GM23338 (cell line): Measurements from ENCODE around the gene MKLN1. TPM values are rescaled to one million over a fixed set of nuclear protein-coding genes. Genes with fewer than 3 reads are reported as not detected.

Experiments used
- ATAC-seq: fragments of 200-7000 bp; cut with Tn5 transposase; 3 replicates; pipeline ENCODE4 v1.9.1; 2020
- DNase-seq: peaks from one replicate; pipeline ENCODE4 v3.0.0-alpha.2; 2015; ENCODE audit warnings: low spot score
- H2AFZ ChIP-seq: fragments of 200-600 bp; sonication (generic); 2 replicates; pipeline ENCODE4 v1.8.0; 2016; ENCODE audit warnings: antibody characterized with exemption, mild to moderate bottlenecking, moderate library complexity
- H3F3A ChIP-seq: fragments of 200-600 bp; sonication (generic); replicated peaks from 2 replicates; pipeline ENCODE4 v1.8.0; 2017; ENCODE audit warnings: antibody characterized with exemption, mixed run types, low read depth
- H3K27ac ChIP-seq: fragments of 200-600 bp; sonication (generic); 2 replicates; pipeline ENCODE4 v1.6.1; 2016; ENCODE audit warnings: low read depth
- H3K27me3 ChIP-seq: fragments of 200-600 bp; sonication (generic); 2 replicates; pipeline ENCODE4 v1.8.0; 2016; ENCODE audit warnings: mild to moderate bottlenecking, mixed run types, moderate library complexity; ENCODE audit not compliant: insufficient read depth
- H3K36me3 ChIP-seq: fragments of 200-600 bp; sonication (generic); 2 replicates; pipeline ENCODE4 v1.8.0; 2016; ENCODE audit warnings: mild to moderate bottlenecking; ENCODE audit not compliant: insufficient read depth
- H3K4me1 ChIP-seq: fragments of 200-600 bp; sonication (generic); 2 replicates; pipeline ENCODE4 v1.8.0; 2016; ENCODE audit warnings: mild to moderate bottlenecking, moderate library complexity; ENCODE audit not compliant: insufficient read depth
- H3K4me2 ChIP-seq: fragments of 200-600 bp; sonication (generic); 2 replicates; pipeline ENCODE4 v1.7.1; 2017; ENCODE audit warnings: mixed run types
- H3K4me3 ChIP-seq: fragments of 200-600 bp; sonication (generic); 2 replicates; pipeline ENCODE4 v1.6.1; 2016; ENCODE audit warnings: mixed run types
- H3K79me2 ChIP-seq: fragments of 200-600 bp; sonication (generic); replicated peaks from 2 replicates; pipeline ENCODE4 v1.8.0; 2017; ENCODE audit warnings: mild to moderate bottlenecking; ENCODE audit not compliant: insufficient read depth
- H3K9me2 ChIP-seq: fragments of 200-600 bp; sonication (generic); 2 replicates; pipeline ENCODE4 v1.8.0; 2017; ENCODE audit not compliant: insufficient read depth
- H4K20me1 ChIP-seq: fragments of 200-600 bp; sonication (generic); replicated peaks from 2 replicates; pipeline ENCODE4 v1.8.0; 2017; ENCODE audit warnings: mild to moderate bottlenecking; ENCODE audit not compliant: insufficient read depth
- H3K27ac Mint-ChIP-seq: 2 replicates; pipeline ENCODE4 v1.8.0; 2020; ENCODE audit warnings: inconsistent platforms, mild to moderate bottlenecking, moderate library complexity, mixed read lengths
- H3K27me3 Mint-ChIP-seq: 3 replicates; pipeline ENCODE4 v1.8.0; 2022; ENCODE audit warnings: low read depth, mild to moderate bottlenecking, moderate library complexity, mixed read lengths, inconsistent platforms; ENCODE audit not compliant: insufficient read depth, poor library complexity
- H3K36me3 Mint-ChIP-seq: 3 replicates; pipeline ENCODE4 v1.8.0; 2021; ENCODE audit warnings: low read depth, mild to moderate bottlenecking, inconsistent platforms, moderate library complexity, mixed read lengths
- H3K4me1 Mint-ChIP-seq: 3 replicates; pipeline ENCODE4 v1.8.0; 2020; ENCODE audit warnings: mild to moderate bottlenecking, inconsistent platforms, mixed read lengths
- H3K4me3 Mint-ChIP-seq: 3 replicates; pipeline ENCODE4 v1.8.0; 2021; ENCODE audit warnings: moderate library complexity, mild to moderate bottlenecking, inconsistent platforms, mixed read lengths
- H3K9me3 Mint-ChIP-seq: 3 replicates; pipeline ENCODE4 v1.8.0; 2020; ENCODE audit warnings: moderate library complexity, mild to moderate bottlenecking, inconsistent platforms, mixed read lengths
- CREB1 ChIP-seq: fragments of 250-450 bp; sonication (Bioruptor Pico); IDR thresholded peaks from 2 replicates; pipeline ENCODE4 v1.5.0; 2020; ENCODE audit warnings: low read depth, mild to moderate bottlenecking, moderate library complexity
- ETS1 ChIP-seq: IDR thresholded peaks from 2 replicates; pipeline ENCODE4 v1.6.1; 2016; ENCODE audit warnings: antibody characterized with exemption
- EZH2phosphoT487 ChIP-seq: fragments of 200-600 bp; sonication (generic); IDR thresholded peaks from one replicate; pipeline ENCODE4 v1.8.1; 2018; ENCODE audit warnings: antibody characterized with exemption; ENCODE audit not compliant: unreplicated experiment
- NANOG ChIP-seq: IDR thresholded peaks from 2 replicates; pipeline ENCODE4 v1.6.1; 2016; ENCODE audit warnings: antibody characterized with exemption, borderline replicate concordance
- STAT1 ChIP-seq: IDR thresholded peaks from one replicate; pipeline ENCODE4 v1.6.1; 2016; ENCODE audit warnings: antibody characterized with exemption; ENCODE audit not compliant: unreplicated experiment
- polyA plus RNA-seq: library from polyadenylated mRNA; unstranded; fragments of >200 nt; fragmentation: Nextera tagmentation; extraction: Ambion mirVana; gene quantifications from 2 replicates; pipeline ENCODE4 v1.2.1, GENCODE V29; 2016
- total RNA-seq: library from RNA; depleted of rRNA; stranded (reverse); fragments of >200 nt; shearing (Covaris generic); gene quantifications from 2 replicates; pipeline ENCODE4 v1.2.3, GENCODE V29; 2014
- TF ChIP-seq, protein P1 (sequence below): fragments of 250-450 bp; sonication (Bioruptor Pico); IDR thresholded peaks from 2 replicates; pipeline ENCODE4 v1.5.0; 2020; ENCODE audit warnings: mild to moderate bottlenecking, moderate library complexity

Gene MKLN1
- total and polyA plus RNA-seq, 2 experiments from 2014 or later, result 25.3 to 46.5 TPM

- TF ChIP-seq, protein P1, sequence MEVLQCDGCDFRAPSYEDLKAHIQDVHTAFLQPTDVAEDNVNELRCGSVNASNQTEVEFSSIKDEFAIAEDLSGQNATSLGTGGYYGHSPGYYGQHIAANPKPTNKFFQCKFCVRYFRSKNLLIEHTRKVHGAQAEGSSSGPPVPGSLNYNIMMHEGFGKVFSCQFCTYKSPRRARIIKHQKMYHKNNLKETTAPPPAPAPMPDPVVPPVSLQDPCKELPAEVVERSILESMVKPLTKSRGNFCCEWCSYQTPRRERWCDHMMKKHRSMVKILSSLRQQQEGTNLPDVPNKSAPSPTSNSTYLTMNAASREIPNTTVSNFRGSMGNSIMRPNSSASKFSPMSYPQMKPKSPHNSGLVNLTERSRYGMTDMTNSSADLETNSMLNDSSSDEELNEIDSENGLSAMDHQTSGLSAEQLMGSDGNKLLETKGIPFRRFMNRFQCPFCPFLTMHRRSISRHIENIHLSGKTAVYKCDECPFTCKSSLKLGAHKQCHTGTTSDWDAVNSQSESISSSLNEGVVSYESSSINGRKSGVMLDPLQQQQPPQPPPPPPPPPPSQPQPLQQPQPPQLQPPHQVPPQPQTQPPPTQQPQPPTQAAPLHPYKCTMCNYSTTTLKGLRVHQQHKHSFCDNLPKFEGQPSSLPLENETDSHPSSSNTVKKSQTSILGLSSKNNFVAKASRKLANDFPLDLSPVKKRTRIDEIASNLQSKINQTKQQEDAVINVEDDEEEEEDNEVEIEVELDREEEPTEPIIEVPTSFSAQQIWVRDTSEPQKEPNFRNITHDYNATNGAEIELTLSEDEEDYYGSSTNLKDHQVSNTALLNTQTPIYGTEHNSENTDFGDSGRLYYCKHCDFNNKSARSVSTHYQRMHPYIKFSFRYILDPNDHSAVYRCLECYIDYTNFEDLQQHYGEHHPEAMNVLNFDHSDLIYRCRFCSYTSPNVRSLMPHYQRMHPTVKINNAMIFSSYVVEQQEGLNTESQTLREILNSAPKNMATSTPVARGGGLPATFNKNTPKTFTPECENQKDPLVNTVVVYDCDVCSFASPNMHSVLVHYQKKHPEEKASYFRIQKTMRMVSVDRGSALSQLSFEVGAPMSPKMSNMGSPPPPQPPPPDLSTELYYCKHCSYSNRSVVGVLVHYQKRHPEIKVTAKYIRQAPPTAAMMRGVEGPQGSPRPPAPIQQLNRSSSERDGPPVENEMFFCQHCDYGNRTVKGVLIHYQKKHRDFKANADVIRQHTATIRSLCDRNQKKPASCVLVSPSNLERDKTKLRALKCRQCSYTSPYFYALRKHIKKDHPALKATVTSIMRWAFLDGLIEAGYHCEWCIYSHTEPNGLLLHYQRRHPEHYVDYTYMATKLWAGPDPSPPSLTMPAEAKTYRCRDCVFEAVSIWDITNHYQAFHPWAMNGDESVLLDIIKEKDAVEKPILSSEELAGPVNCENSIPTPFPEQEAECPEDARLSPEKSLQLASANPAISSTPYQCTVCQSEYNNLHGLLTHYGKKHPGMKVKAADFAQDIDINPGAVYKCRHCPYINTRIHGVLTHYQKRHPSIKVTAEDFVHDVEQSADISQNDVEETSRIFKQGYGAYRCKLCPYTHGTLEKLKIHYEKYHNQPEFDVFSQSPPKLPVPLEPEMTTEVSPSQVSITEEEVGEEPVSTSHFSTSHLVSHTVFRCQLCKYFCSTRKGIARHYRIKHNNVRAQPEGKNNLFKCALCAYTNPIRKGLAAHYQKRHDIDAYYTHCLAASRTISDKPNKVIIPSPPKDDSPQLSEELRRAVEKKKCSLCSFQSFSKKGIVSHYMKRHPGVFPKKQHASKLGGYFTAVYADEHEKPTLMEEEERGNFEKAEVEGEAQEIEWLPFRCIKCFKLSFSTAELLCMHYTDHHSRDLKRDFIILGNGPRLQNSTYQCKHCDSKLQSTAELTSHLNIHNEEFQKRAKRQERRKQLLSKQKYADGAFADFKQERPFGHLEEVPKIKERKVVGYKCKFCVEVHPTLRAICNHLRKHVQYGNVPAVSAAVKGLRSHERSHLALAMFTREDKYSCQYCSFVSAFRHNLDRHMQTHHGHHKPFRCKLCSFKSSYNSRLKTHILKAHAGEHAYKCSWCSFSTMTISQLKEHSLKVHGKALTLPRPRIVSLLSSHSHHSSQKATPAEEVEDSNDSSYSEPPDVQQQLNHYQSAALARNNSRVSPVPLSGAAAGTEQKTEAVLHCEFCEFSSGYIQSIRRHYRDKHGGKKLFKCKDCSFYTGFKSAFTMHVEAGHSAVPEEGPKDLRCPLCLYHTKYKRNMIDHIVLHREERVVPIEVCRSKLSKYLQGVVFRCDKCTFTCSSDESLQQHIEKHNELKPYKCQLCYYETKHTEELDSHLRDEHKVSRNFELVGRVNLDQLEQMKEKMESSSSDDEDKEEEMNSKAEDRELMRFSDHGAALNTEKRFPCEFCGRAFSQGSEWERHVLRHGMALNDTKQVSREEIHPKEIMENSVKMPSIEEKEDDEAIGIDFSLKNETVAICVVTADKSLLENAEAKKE (CRISPR knock-in tag), result no peak
- no peak for TF ChIP-seq STAT1
These were observed 15.3 kb downstream of the MKLN1 start (continued) for GRCh38 chr7:131342864-131343442.

- H2AFZ ChIP-seq, result no peak overlapping the region
- no peaks in the 10 kb centered on the region for H3K36me3 ChIP-seq
- H3K9me2 ChIP-seq, result no peaks in the 10 kb centered on the region
- peaks cover 9% of the 10 kb centered on the region; the same call in 1 of the 2 replicates for H4K20me1 ChIP-seq
- Mint-ChIP-seq H3K36me3 (peaks cover 16% of the 10 kb centered on the region; the same call in 2 of the 3 replicates), H3K27ac (peak overlapping the region; percentile 93), H3K4me1 (peaks cover 41% of the 10 kb centered on the region), H3K9me3 (no peaks in the 10 kb centered on the region), H3K27me3 (peaks cover 1% of the 10 kb centered on the region), H3K4me3 (peak overlapping the region; percentile 50)
- H3K4me2 ChIP-seq, result peak overlapping the region; percentile 41
- H3K4me1 ChIP-seq, result peaks cover 51% of the 10 kb centered on the region
- no peaks in the 10 kb centered on the region for H3K27me3 ChIP-seq
- peak; percentile 80 for DNase-seq
- no peaks in the 10 kb centered on the region; the same call in 1 of the 2 replicates for H3F3A ChIP-seq
- peak overlapping the region; percentile 26 for H3K4me3 ChIP-seq
- TF ChIP-seq EZH2phosphoT487, result no peak
- TF ChIP-seq ETS1, result no peak
- TF ChIP-seq, protein P1 (CRISPR knock-in tag), result peak; percentile 93
- TF ChIP-seq CREB1 (CRISPR knock-in tag), result 0 out of 2 replicates have a peak, but pooled peaks have one; percentile 11
- peak; percentile 80 for TF ChIP-seq NANOG
- peak overlapping the region; percentile 88 for H3K27ac ChIP-seq
- ATAC-seq, result peak; percentile 99
- peaks cover 92% of the 10 kb centered on the region for H3K79me2 ChIP-seq
These were observed 19.4 kb downstream of the MKLN1 start for GRCh38 chr7:131346885-131347592.
